ENCODE results near the gene PACSIN2. TPM values are rescaled to one million over a fixed set of nuclear protein-coding genes. Genes with fewer than 3 reads are reported as not detected.

The PACSIN2 gene
- total RNA-seq, 1 experiment from 2014 or later, result 224 TPM

GRCh38 chr22:42910221-42910942 is 104.6 kb downstream of the PACSIN2 start:
- no TSS peak for BruUV-seq (replicated peaks)
- Mint-ChIP-seq H3K27ac (ENCODE audit: unreplicated experiment) (no peak overlapping the region), H3K27me3 (ENCODE audit: unreplicated experiment) (no peaks in the 10 kb centered on the region), H3K36me3 (ENCODE audit: insufficient read depth, unreplicated experiment) (peaks cover 73% of the 10 kb centered on the region), H3K4me3 (ENCODE audit: low read depth, unreplicated experiment) (no peak overlapping the region), H3K4me1 (ENCODE audit: low read depth, unreplicated experiment) (peaks cover 18% of the 10 kb centered on the region), H3K9me3 (ENCODE audit: low read depth, unreplicated experiment) (no peaks in the 10 kb centered on the region)
- CTCF ChIA-PET, result no interaction called here
- intact Hi-C loops (cut with micrococcal nuclease; ENCODE audit: unreplicated experiment), result no loop called here
- DNase-seq, result no peak
- no peak for TF ChIP-seq CTCF (IDR thresholded peaks at IDR 0.05; ENCODE audit: unreplicated experiment)

GRCh38 chr22:42909363-42910058 is 105.4 kb downstream of the PACSIN2 start:
- Mint-ChIP-seq H3K4me1 (ENCODE audit: low read depth, unreplicated experiment) (peaks cover 18% of the 10 kb centered on the region), H3K4me3 (ENCODE audit: low read depth, unreplicated experiment) (no peak overlapping the region), H3K27ac (ENCODE audit: unreplicated experiment) (no peak overlapping the region), H3K9me3 (ENCODE audit: low read depth, unreplicated experiment) (no peaks in the 10 kb centered on the region), H3K36me3 (ENCODE audit: insufficient read depth, unreplicated experiment) (peaks cover 81% of the 10 kb centered on the region), H3K27me3 (ENCODE audit: unreplicated experiment) (no peaks in the 10 kb centered on the region)
- DNase-seq, result no peak
- CTCF ChIA-PET, result no interaction called here
- no TSS peak for BruUV-seq (replicated peaks)
- intact Hi-C loops (cut with micrococcal nuclease; ENCODE audit: unreplicated experiment), result no loop called here
- TF ChIP-seq CTCF (IDR thresholded peaks at IDR 0.05; ENCODE audit: unreplicated experiment), result no peak

- H3K27ac Mint-ChIP-seq (ENCODE audit: unreplicated experiment), result no peak overlapping the region
- intact Hi-C loops (cut with micrococcal nuclease; ENCODE audit: unreplicated experiment), result no loop called here
- H3K27me3 Mint-ChIP-seq (ENCODE audit: unreplicated experiment), result no peaks in the 10 kb centered on the region
- no peak for TF ChIP-seq CTCF (IDR thresholded peaks at IDR 0.05; ENCODE audit: unreplicated experiment)
- peaks cover 92% of the 10 kb centered on the region for H3K36me3 Mint-ChIP-seq (ENCODE audit: insufficient read depth, unreplicated experiment)
- H3K4me1 Mint-ChIP-seq (ENCODE audit: low read depth, unreplicated experiment), result peaks cover 20% of the 10 kb centered on the region
- H3K4me3 Mint-ChIP-seq (ENCODE audit: low read depth, unreplicated experiment), result no peak overlapping the region
- H3K9me3 Mint-ChIP-seq (ENCODE audit: low read depth, unreplicated experiment), result no peaks in the 10 kb centered on the region
- no peak for DNase-seq
- CTCF ChIA-PET, result interaction anchor here (0.6 kb wide), 1 partner anchor 12 kb away, joined by 7 read pairs; no protein-coding TSS in a partner anchor
- no TSS peak for BruUV-seq (replicated peaks)
These were observed 106.6 kb downstream of the PACSIN2 start for GRCh38 chr22:42908374-42908746.

GRCh38 chr22:42907404-42908373 is 107.3 kb downstream of the PACSIN2 start:
- no TSS peak for BruUV-seq (replicated peaks)
- Mint-ChIP-seq H3K9me3 (ENCODE audit: low read depth, unreplicated experiment) (no peaks in the 10 kb centered on the region), H3K4me3 (ENCODE audit: low read depth, unreplicated experiment) (no peak overlapping the region), H3K4me1 (ENCODE audit: low read depth, unreplicated experiment) (peaks cover 20% of the 10 kb centered on the region), H3K27me3 (ENCODE audit: unreplicated experiment) (no peaks in the 10 kb centered on the region), H3K36me3 (ENCODE audit: insufficient read depth, unreplicated experiment) (peaks cover 96% of the 10 kb centered on the region), H3K27ac (ENCODE audit: unreplicated experiment) (no peak overlapping the region)
- no peak for DNase-seq
- intact Hi-C loops (cut with micrococcal nuclease; ENCODE audit: unreplicated experiment), result no loop called here
- TF ChIP-seq CTCF (IDR thresholded peaks at IDR 0.05; ENCODE audit: unreplicated experiment), result no peak
- CTCF ChIA-PET, result interaction anchor here (0.6 kb wide), 1 partner anchor 13 kb away, joined by 7 read pairs; no protein-coding TSS in a partner anchor

Measured in Calu3 (cell line).